Epithelial cell of proximal tubule (primary cell): ENCODE results near the gene PPAN. TPM values are rescaled to one million over a fixed set of nuclear protein-coding genes. Genes with fewer than 3 reads are reported as not detected.

Source experiments
- DNase-seq: peaks from one replicate; pipeline ENCODE4 v3.0.0-alpha.2; 2011; ENCODE audit warnings: low read depth
- H3K4me3 ChIP-seq: 2 replicates; pipeline ENCODE4 v1.5.1; 2011; ENCODE audit warnings: low read depth, mild to moderate bottlenecking, low read length
- total RNA-seq: library from RNA; depleted of rRNA; stranded (reverse); fragments of >200 nt; gene quantifications from 2 replicates; pipeline ENCODE4 v1.2.3, GENCODE V29; 2015
- TF ChIP-seq, protein P1 (sequence below): conservative IDR thresholded peaks from 2 replicates; pipeline ENCODE4 v1.5.1; 2012; ENCODE audit warnings: low read depth, mild to moderate bottlenecking, low read length

The PPAN gene
- total RNA-seq, 1 donor from 2014 or later: 38.1 TPM

DNA sequence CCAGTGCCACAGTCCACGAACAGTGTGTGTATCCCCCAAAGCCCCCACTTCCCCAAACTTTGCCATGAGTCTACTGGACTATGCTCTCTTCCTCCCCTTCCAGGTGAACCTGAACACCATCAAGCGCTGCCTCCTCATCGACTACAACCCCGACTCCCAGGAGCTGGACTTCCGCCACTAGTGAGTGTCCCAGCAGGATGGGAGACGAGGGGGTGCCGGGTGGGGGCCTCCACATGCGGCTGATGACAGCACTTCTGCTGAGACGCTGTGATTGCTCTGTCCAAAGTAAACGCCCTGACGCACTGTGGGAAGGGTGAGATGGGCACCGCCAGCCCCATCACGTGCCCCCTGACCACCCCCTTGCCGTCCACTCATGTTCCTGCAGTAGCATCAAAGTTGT is 3.4 kb downstream of the PPAN start:
- no peak for DNase-seq
- H3K4me3 ChIP-seq: no peak overlapping the region
- TF ChIP-seq, protein P1, sequence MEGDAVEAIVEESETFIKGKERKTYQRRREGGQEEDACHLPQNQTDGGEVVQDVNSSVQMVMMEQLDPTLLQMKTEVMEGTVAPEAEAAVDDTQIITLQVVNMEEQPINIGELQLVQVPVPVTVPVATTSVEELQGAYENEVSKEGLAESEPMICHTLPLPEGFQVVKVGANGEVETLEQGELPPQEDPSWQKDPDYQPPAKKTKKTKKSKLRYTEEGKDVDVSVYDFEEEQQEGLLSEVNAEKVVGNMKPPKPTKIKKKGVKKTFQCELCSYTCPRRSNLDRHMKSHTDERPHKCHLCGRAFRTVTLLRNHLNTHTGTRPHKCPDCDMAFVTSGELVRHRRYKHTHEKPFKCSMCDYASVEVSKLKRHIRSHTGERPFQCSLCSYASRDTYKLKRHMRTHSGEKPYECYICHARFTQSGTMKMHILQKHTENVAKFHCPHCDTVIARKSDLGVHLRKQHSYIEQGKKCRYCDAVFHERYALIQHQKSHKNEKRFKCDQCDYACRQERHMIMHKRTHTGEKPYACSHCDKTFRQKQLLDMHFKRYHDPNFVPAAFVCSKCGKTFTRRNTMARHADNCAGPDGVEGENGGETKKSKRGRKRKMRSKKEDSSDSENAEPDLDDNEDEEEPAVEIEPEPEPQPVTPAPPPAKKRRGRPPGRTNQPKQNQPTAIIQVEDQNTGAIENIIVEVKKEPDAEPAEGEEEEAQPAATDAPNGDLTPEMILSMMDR: no peak

DNA sequence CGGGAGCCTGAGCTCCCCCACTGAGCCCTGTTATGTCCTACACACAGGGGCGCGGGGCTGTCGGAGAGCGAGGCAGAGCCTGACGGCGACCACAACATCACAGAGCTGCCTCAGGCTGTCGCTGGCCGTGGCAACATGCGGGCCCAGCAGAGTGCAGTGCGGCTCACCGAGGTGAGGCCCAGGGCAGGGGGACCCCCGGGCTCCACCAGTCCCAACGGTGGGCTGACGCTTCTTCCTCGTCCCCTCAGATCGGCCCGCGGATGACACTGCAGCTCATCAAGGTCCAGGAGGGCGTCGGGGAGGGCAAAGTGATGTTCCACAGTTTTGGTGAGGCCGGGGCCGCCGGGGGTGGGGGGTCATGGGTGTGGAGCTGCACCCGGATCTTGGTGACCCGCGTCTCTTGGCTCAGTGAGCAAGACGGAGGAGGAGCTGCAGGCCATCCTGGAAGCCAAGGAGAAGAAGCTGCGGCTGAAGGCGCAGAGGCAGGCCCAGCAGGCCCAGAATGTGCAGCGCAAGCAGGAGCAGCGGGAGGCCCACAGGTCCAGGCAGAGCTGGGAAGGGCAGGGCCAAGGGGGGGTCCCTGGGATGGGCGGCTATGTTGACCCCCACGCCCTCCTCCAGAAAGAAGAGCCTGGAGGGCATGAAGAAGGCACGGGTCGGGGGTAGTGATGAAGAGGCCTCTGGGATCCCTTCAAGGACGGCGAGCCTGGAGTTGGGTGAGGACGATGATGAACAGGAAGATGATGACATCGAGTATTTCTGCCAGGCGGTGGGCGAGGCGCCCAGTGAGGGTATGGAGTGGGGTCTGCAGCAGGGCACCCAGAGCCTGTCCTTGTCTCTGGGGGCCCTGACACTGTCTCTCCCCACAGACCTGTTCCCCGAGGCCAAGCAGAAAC is 4.2 kb downstream of the PPAN start:
- no peak overlapping the region for H3K4me3 ChIP-seq
- no peak for DNase-seq
- TF ChIP-seq, protein P1: no peak

DNA sequence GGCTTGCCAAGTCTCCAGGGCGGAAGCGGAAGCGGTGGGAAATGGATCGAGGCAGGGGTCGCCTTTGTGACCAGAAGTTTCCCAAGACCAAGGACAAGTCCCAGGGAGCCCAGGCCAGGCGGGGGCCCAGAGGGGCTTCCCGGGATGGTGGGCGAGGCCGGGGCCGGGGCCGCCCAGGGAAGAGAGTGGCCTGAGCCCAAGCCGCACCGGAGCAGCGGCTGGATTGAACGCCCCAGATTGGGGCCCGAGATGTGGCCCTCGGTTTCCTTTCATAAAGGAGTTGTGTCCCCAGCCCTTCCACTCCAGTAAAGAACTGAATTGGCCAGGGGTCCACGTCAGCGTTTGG is 4.8 kb downstream of the PPAN start:
- DNase-seq: no peak
- TF ChIP-seq, protein P1: no peak

DNA sequence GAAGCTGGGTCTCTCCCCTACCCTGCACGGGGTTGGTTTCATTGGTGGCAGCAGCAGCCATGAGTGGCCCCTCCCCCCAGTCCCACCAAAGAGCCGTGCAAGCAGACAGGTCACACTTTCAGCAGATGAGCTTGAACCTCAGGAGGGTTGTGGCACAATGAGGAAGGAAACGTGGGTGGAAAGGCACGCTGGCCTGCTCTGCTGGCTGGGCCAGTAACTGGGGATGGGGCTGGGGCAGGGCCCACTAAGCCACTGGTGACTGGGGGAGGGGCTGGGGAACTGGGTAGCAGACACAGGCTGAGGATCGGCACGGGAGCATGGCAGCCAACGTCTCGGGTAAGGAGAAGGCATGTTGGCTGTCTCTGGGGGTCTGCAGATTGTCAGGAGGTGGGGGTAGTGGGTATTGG is 5.2 kb downstream of the PPAN start, which contains the start of gene P2RY11:
Gene P2RY11 (plus strand): TSS at position 289 of the 407 bp plus-strand sequence. CDS start 29 bp downstream, at position 318.
- DNase-seq: no peak
- H3K4me3 ChIP-seq: no peak within 1 kb of the TSS
- TF ChIP-seq, protein P1: no peak

More for the DNA sequence above, 4.8 kb downstream of the PPAN start:
- H3K4me3 ChIP-seq: no peak overlapping the region

DNA sequence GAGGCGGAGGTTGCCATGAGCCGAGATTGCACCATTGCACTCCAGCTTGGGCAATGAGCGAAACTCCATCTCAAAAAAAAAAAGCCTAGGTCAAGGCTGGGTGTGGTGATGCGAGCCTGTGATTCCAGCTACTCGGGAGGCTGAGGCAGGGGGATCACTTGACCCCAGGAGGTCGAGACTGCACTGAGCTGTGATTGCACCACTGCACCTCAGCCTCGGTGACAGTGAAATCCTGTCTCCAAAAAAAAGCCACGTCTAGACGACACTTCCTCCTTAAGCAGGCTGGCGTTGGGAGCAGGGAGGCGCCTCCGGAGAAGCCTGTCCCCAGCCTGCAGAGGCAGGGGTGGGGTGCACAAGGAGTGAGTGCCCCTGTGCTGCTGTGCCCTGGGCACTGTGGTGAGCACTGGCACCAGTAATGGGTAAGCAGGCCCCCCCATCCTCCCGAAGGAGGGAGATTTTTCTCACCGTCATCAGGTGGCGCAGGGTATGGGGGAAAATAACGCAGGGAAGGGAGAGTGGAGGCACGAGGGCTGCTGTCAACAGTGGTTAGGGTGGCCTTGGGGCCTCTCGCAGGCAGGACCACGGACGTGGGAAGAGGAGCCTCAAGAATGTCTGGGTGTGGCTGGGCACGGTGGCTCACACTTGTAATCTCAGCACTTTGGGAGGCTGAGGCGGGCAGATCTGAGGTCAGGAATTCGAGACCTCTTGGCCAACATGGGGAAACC is 6.0 kb downstream of the PPAN start:
- TF ChIP-seq, protein P1: no peak
- DNase-seq: no peak
- no peak overlapping the region for H3K4me3 ChIP-seq

DNA sequence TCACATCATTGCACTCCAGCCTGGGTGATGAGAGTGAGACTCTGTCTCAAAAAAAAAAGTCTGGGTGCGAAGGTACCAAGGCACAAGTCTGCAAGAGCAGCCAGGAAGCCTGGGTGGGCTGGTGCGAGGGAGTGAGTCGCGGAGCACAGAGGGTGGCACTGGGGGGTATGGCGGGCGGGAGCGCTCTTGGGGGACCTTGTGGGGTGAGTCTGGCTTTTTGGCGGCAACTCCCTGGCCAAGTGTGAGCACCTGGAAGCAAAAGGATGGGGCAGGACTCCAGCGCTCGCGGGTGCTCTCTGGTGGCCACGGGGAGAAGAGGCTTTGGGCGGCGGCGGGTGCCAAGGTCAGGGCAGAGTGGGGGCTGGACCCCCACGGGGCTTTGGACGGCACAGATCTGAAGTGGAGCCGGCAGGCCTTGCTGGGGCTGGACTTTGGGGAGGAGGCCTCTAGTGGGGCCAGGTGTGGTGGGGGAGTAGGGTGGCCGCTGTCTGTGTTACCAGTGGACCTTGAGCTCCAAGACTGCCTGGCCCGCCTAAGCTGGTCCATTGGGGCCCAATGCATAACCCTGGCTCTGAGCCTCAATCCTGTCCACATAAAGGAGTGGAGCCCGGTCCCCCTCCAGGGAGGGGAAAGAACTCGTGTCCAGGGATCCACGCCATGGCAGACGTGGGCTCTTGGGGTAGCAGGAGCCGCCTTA is 6.9 kb downstream of the PPAN start:
- no peak overlapping the region for H3K4me3 ChIP-seq
- no peak for DNase-seq
- TF ChIP-seq, protein P1: peak; percentile 71
